SK-N-SH treated with all-trans-retinoic acid at 6 μM for 48 hours (cell line): ENCODE results near the gene CYTH3.

Experiments
- ATAC-seq: fragments of 200-7000 bp; cut with Tn5 transposase; 3 replicates; pipeline ENCODE4 v1.9.1; 2020; ENCODE audit warnings: mild to moderate bottlenecking, moderate library complexity
- ARNTL ChIP-seq: fragments of 450-650 bp; formaldehyde crosslinking; IDR thresholded peaks from 2 replicates; pipeline ENCODE4 v1.5.0; 2020; ENCODE audit warnings: low read depth, mild to moderate bottlenecking, moderate library complexity, borderline replicate concordance
- BACH2 ChIP-seq: fragments of 250-450 bp; sonication (Bioruptor Pico); IDR thresholded peaks from 2 replicates; pipeline ENCODE4 v1.9.0; 2021; ENCODE audit warnings: mild to moderate bottlenecking, borderline replicate concordance
- CSDC2 ChIP-seq: fragments of 250-450 bp; sonication (Bioruptor Pico); IDR thresholded peaks from 2 replicates; pipeline ENCODE4 v1.5.0; 2020; ENCODE audit warnings: mild to moderate bottlenecking, moderate library complexity
- CSRNP3 ChIP-seq: fragments of 250-450 bp; sonication (Bioruptor Pico); IDR thresholded peaks from 2 replicates; pipeline ENCODE4 v1.5.1; 2021; ENCODE audit warnings: mild to moderate bottlenecking, moderate library complexity
- ESRRG ChIP-seq: fragments of 250-450 bp; sonication (Bioruptor Pico); IDR thresholded peaks from 2 replicates; pipeline ENCODE4 v1.6.1; 2021; ENCODE audit warnings: mild to moderate bottlenecking
- ISL1 ChIP-seq: fragments of 250-450 bp; sonication (Bioruptor Pico); IDR thresholded peaks from 2 replicates; pipeline ENCODE4 v2.1.2; 2022; ENCODE audit warnings: mild to moderate bottlenecking, moderate library complexity
- POU6F1 ChIP-seq: fragments of 250-450 bp; sonication (Bioruptor Pico); IDR thresholded peaks from 2 replicates; pipeline ENCODE4 v1.8.0; 2021; ENCODE audit warnings: low read depth, mild to moderate bottlenecking, moderate library complexity, borderline replicate concordance
- PPARA ChIP-seq: fragments of 250-450 bp; sonication (Bioruptor Pico); IDR thresholded peaks from 2 replicates; pipeline ENCODE4 v1.5.0; 2020; ENCODE audit warnings: mild to moderate bottlenecking, borderline replicate concordance
- RARB ChIP-seq: fragments of 250-450 bp; sonication (Bioruptor Pico); IDR thresholded peaks from 2 replicates; pipeline ENCODE4 v1.8.0; 2021; ENCODE audit warnings: mild to moderate bottlenecking, moderate library complexity
- SNAI2 ChIP-seq: fragments of 250-450 bp; sonication (Bioruptor Pico); IDR thresholded peaks from 2 replicates; pipeline ENCODE4 v1.5.0; 2020; ENCODE audit warnings: mild to moderate bottlenecking, moderate library complexity
- TCF4 ChIP-seq: fragments of 250-450 bp; sonication (Bioruptor Pico); IDR thresholded peaks from 2 replicates; pipeline ENCODE4 v1.8.0; 2021; ENCODE audit warnings: mild to moderate bottlenecking, moderate library complexity, borderline replicate concordance
- TSHZ2 ChIP-seq: fragments of 250-450 bp; sonication (Bioruptor Pico); IDR thresholded peaks from 2 replicates; pipeline ENCODE4 v1.5.0; 2020; ENCODE audit warnings: mild to moderate bottlenecking, moderate library complexity
- ZC3H10 ChIP-seq: fragments of 250-450 bp; sonication (Bioruptor Pico); IDR thresholded peaks from 2 replicates; pipeline ENCODE4 v1.5.1; 2021; ENCODE audit warnings: mild to moderate bottlenecking, moderate library complexity
- ZFP3 ChIP-seq: fragments of 250-450 bp; sonication (Bioruptor Pico); IDR thresholded peaks from 2 replicates; pipeline ENCODE4 v1.5.0; 2020; ENCODE audit warnings: mild to moderate bottlenecking, moderate library complexity
- ZFP30 ChIP-seq: fragments of 450-650 bp; formaldehyde crosslinking; IDR thresholded peaks from 2 replicates; pipeline ENCODE4 v1.5.0; 2022; ENCODE audit warnings: mild to moderate bottlenecking, moderate library complexity
- ZNF565 ChIP-seq: fragments of 450-650 bp; formaldehyde crosslinking; conservative IDR thresholded peaks from 2 replicates; pipeline ENCODE4 v1.5.0; 2020; ENCODE audit warnings: low read depth, mild to moderate bottlenecking, moderate library complexity
- ZNF70 ChIP-seq: fragments of 450-650 bp; formaldehyde crosslinking; IDR thresholded peaks from 2 replicates; pipeline ENCODE4 v1.5.0; 2020; ENCODE audit warnings: mild to moderate bottlenecking, moderate library complexity
- ZNF8 ChIP-seq: fragments of 450-650 bp; formaldehyde crosslinking; IDR thresholded peaks from 2 replicates; pipeline ENCODE4 v1.5.0; 2020; ENCODE audit warnings: mild to moderate bottlenecking, moderate library complexity

Gene CYTH3

GRCh38 chr7:6272481-6273323 is at the start of gene CYTH3:
Gene CYTH3 (minus strand): TSS chr7:6272624. CDS start chr7:6272507, 117 bp downstream.
- TF ChIP-seq SNAI2 (CRISPR knock-in tag) (0 out of 2 replicates have a peak, but pooled peaks have one; percentile 55), ZFP3 (CRISPR knock-in tag) (0 out of 2 replicates have a peak, but pooled peaks have one; percentile 43), ZNF565 (CRISPR knock-in tag) (no peak)
- TF ChIP-seq, all 23 proteins: peak for 2
- peak; percentile 73 for ATAC-seq

GRCh38 chr7:6320791-6321190 is 48.4 kb upstream of the CYTH3 start:
- TF ChIP-seq ZFP3 (CRISPR knock-in tag), result no peak
- TF ChIP-seq ZC3H10, result no peak
- TF ChIP-seq TSHZ2 (CRISPR knock-in tag), result no peak
- TF ChIP-seq POU6F1 (CRISPR knock-in tag), result no peak
- TF ChIP-seq CSDC2 (CRISPR knock-in tag), result no peak
- TF ChIP-seq ZNF70 (CRISPR knock-in tag), result no peak
- ATAC-seq, result no peak

GRCh38 chr7:6317797-6318438 is 45.5 kb upstream of the CYTH3 start:
- peak; percentile 71 for ATAC-seq
- TF ChIP-seq TSHZ2 (CRISPR knock-in tag) (no peak), CSDC2 (CRISPR knock-in tag) (0 out of 2 replicates have a peak, but pooled peaks have one; percentile 65)

GRCh38 chr7:6316226-6316625 is 43.8 kb upstream of the CYTH3 start:
- no peak for TF ChIP-seq ZFP30 (CRISPR knock-in tag)
- no peak for TF ChIP-seq TSHZ2 (CRISPR knock-in tag)
- no peak for TF ChIP-seq POU6F1 (CRISPR knock-in tag)
- TF ChIP-seq RARB (CRISPR knock-in tag), result no peak
- no peak for TF ChIP-seq BACH2 (CRISPR knock-in tag)
- no peak for TF ChIP-seq SNAI2 (CRISPR knock-in tag)
- TF ChIP-seq TCF4 (CRISPR knock-in tag), result no peak
- no peak for TF ChIP-seq ISL1 (CRISPR knock-in tag)
- TF ChIP-seq ZNF8 (CRISPR knock-in tag), result no peak
- no peak for TF ChIP-seq PPARA
- TF ChIP-seq ESRRG, result no peak
- TF ChIP-seq ZNF565 (CRISPR knock-in tag), result no peak
- no peak for TF ChIP-seq CSRNP3 (CRISPR knock-in tag)
- TF ChIP-seq ARNTL (CRISPR knock-in tag), result no peak
- no peak for TF ChIP-seq ZFP3 (CRISPR knock-in tag)
- no peak for ATAC-seq
